H1 (cell line): ENCODE data around the gene GRIK1. TPM values are rescaled to one million over a fixed set of nuclear protein-coding genes. Genes with fewer than 3 reads are reported as not detected.

ENCODE experiments used
- BRCA1 ChIP-seq: IDR thresholded peaks from 2 replicates; pipeline ENCODE4 v1.6.1; 2012; ENCODE audit warnings: low read depth, low read length, improper control_type of control experiment
- CHD7 ChIP-seq: fragments of 300-600 bp; sonication (generic); IDR thresholded peaks from 2 replicates; pipeline ENCODE4 v1.7.1; 2012; ENCODE audit warnings: low read length, moderate library complexity, mild to moderate bottlenecking, inconsistent platforms; ENCODE audit not compliant: insufficient replicate concordance
- CREB1 ChIP-seq: IDR thresholded peaks from 2 replicates; pipeline ENCODE4 v1.6.1; 2012; ENCODE audit warnings: inconsistent platforms
- RAD21 ChIP-seq, 2 experiments: IDR thresholded peaks in 1 of 2; conservative IDR thresholded peaks in 1 of 2; 2 replicates each; pipeline ENCODE4 v1.6.1; 2011; ENCODE audit warnings: low read depth in 2 of 2, low read length in 2 of 2, improper control_type of control experiment in 1 of 2, inconsistent platforms in 1 of 2, mild to moderate bottlenecking in 1 of 2, moderate library complexity in 1 of 2
- TAF1 ChIP-seq: IDR thresholded peaks from 2 replicates; pipeline ENCODE4 v1.6.1; 2011; ENCODE audit warnings: mild to moderate bottlenecking, low read depth, low read length
- TCF12 ChIP-seq: IDR thresholded peaks from 2 replicates; pipeline ENCODE4 v1.6.1; 2011; ENCODE audit warnings: low read depth, mild to moderate bottlenecking, low read length
- polyA plus RNA-seq, 7 experiments: library from polyadenylated mRNA; depleted of rRNA in 3 of 7; stranded (reverse) in 5 of 7; unstranded in 2 of 7; fragments of >200 nt in 5 of 7; fragments of 200-250 nt in 2 of 7; gene quantifications; 1 replicate in 5 of 7; 2 replicates in 1 of 7; 4 replicates in 1 of 7; pipeline versions ENCODE4 v1.2.1 to v1.2.3, GENCODE V29; 2011 to 2013; ENCODE audit warnings: missing spikeins in 2 of 7, mixed read lengths in 2 of 7
- total RNA-seq: library from RNA; stranded (reverse); fragmentation: NEBNext Ultra II Directional; extraction: Animal tissue kit (Norgen Biotek cat#: 25700); gene quantifications from 2 replicates; pipeline ENCODE4 v1.2.1, GENCODE V29; 2021

The GRIK1 gene
- total and polyA plus RNA-seq, 2 of the 8 experiments (the other 6 are each of a cell fraction or from before 2014, with no cell fraction given), result 0.11 to 0.32 TPM

- TF ChIP-seq CHD7 (no peak), BRCA1 (no peak), TAF1 (no peak), TCF12 (no peak), CREB1 (no peak), RAD21 (IDR thresholded peaks at IDR 0.05 in 1 of 2, conservative IDR thresholded peaks at IDR 0.05 in 1 of 2; ENCODE audit: low read depth in 2 of 2, low read length in 2 of 2) (no peak)
- TF ChIP-seq, all 59 proteins: peak for 0
These were observed 438.3 kb downstream of the GRIK1 start (continued) for GRCh38 chr21:29501451-29501850.
